B cell (primary cell): ENCODE measurements around the gene DPH3. TPM values are rescaled to one million over a fixed set of nuclear protein-coding genes. Genes with fewer than 3 reads are reported as not detected.

ENCODE experiments used
- ATAC-seq: fragments of 200-7000 bp; cut with Tn5 transposase; one replicate; pipeline ENCODE4 v1.10.0; 2021; ENCODE audit warnings: low read depth, mild to moderate bottlenecking, moderate number of reproducible peaks, moderate library complexity
- CTCF ChIA-PET: fragments of 350-600 bp; sonication (Branson Sonifier 250); formaldehyde crosslinking; loops from one replicate; lab custom pipeline; 2021; ENCODE audit warnings: antibody characterized with exemption, inconsistent platforms; lab: Charles Lee
- POLR2A ChIA-PET: fragments of 350-600 bp; sonication (Branson Sonifier 250); formaldehyde crosslinking; loops from one replicate; lab custom pipeline; 2021; ENCODE audit warnings: antibody characterized with exemption; lab: Charles Lee
- DNase-seq: peaks from one replicate; pipeline ENCODE4 v3.0.0; 2013
- H2AFZ ChIP-seq: 2 replicates; pipeline ENCODE4 v1.6.1; 2012; ENCODE audit warnings: mild to moderate bottlenecking, low read depth, low read length; ENCODE audit not compliant: insufficient read depth, poor library complexity, severe bottlenecking
- H3K27ac ChIP-seq, 2 donors: 1 replicate in 1 of 2; 2 replicates in 1 of 2; pipeline ENCODE4 v1.5.1; 2012 to 2013; ENCODE audit warnings: low read length in 2 of 2, mild to moderate bottlenecking in 2 of 2, moderate library complexity in 1 of 2
- H3K27me3 ChIP-seq, 4 experiments: fragments of 200-600 bp in 1 of 4; sonication (generic) in 1 of 4; replicated peaks in 1 of 4; 1 replicate in 2 of 4; 2 replicates in 2 of 4; pipeline versions ENCODE4 v1.6.1 to v1.7.0; 2013 to 2016; ENCODE audit warnings: low read length in 3 of 4, mild to moderate bottlenecking in 2 of 4, mixed read lengths in 1 of 4, moderate library complexity in 1 of 4; ENCODE audit not compliant: insufficient read depth in 4 of 4, control insufficient read depth in 3 of 4; ENCODE audit errors: control extremely low read depth in 1 of 4
- H3K36me3 ChIP-seq, 2 experiments: replicated peaks in 1 of 2; 1 replicate in 1 of 2; 2 replicates in 1 of 2; pipeline versions ENCODE4 v1.6.1 to v1.7.1; 2013; ENCODE audit warnings: low read length in 1 of 2; ENCODE audit not compliant: insufficient read depth in 2 of 2, control insufficient read depth in 1 of 2; ENCODE audit errors: control extremely low read depth in 1 of 2, extremely low read depth in 1 of 2
- H3K4me1 ChIP-seq, 2 donors: fragments of 200-600 bp in 1 of 2; sonication (generic) in 1 of 2; 1 replicate in 1 of 2; 2 replicates in 1 of 2; pipeline versions ENCODE4 v1.5.1 to v1.6.1; 2013 to 2017; ENCODE audit warnings: low read length in 2 of 2; ENCODE audit not compliant: control insufficient read depth in 2 of 2, insufficient read depth in 2 of 2
- H3K4me2 ChIP-seq: replicated peaks from 2 replicates; pipeline ENCODE3; 2012; ENCODE audit warnings: mild to moderate bottlenecking, low read depth, low read length; ENCODE audit not compliant: poor library complexity, severe bottlenecking
- H3K4me3 ChIP-seq, 5 experiments: fragments of 200-600 bp in 1 of 5; sonication (generic) in 1 of 5; 1 replicate in 3 of 5; 2 replicates in 2 of 5; pipeline versions ENCODE4 v1.5.1 to v1.7.0; 2011 to 2016; ENCODE audit warnings: low read length in 4 of 5, mild to moderate bottlenecking in 4 of 5, low read depth in 2 of 5, control low read depth in 1 of 5, moderate library complexity in 1 of 5; ENCODE audit not compliant: insufficient read depth in 1 of 5; ENCODE audit errors: control extremely low read depth in 1 of 5, extremely low read depth in 1 of 5
- H3K79me2 ChIP-seq: fragments of 200-600 bp; sonication (generic); one replicate; pipeline ENCODE4 v1.6.0; 2016; ENCODE audit warnings: low read length; ENCODE audit not compliant: control insufficient read depth, insufficient read depth
- H3K9ac ChIP-seq: fragments of 200-600 bp; sonication (generic); 2 replicates; pipeline ENCODE4 v1.6.1; 2017; ENCODE audit warnings: mild to moderate bottlenecking, low read length, moderate library complexity
- H3K9me3 ChIP-seq, 3 donors: one replicate each; pipeline versions ENCODE4 v1.6.1 to v1.7.1; 2013; ENCODE audit warnings: low read length in 2 of 3; ENCODE audit not compliant: control insufficient read depth in 2 of 3, insufficient read depth in 1 of 3; ENCODE audit errors: control extremely low read depth in 1 of 3
- H4K20me1 ChIP-seq: 2 replicates; pipeline ENCODE4 v1.6.0; 2012; ENCODE audit warnings: mild to moderate bottlenecking, low read length; ENCODE audit not compliant: insufficient read depth, control insufficient read depth, poor library complexity, severe bottlenecking
- H3K27ac Mint-ChIP-seq: one replicate; pipeline ENCODE4 v1.8.0; 2021; ENCODE audit warnings: mixed read lengths
- H3K27me3 Mint-ChIP-seq: one replicate; pipeline ENCODE4 v1.8.0; 2021; ENCODE audit warnings: mixed read lengths
- H3K4me1 Mint-ChIP-seq: one replicate; pipeline ENCODE4 v1.8.0; 2021; ENCODE audit warnings: mixed read lengths
- H3K4me3 Mint-ChIP-seq: one replicate; pipeline ENCODE4 v1.8.0; 2021; ENCODE audit warnings: mixed read lengths
- H3K9me3 Mint-ChIP-seq: one replicate; pipeline ENCODE4 v1.8.0; 2022; ENCODE audit warnings: mixed read lengths; ENCODE audit not compliant: insufficient read depth
- EZH2 ChIP-seq: IDR thresholded peaks from 2 replicates; pipeline ENCODE4 v1.6.1; 2012; ENCODE audit warnings: borderline replicate concordance, low read depth, mild to moderate bottlenecking, moderate library complexity, low read length; ENCODE audit not compliant: insufficient read depth, poor library complexity, severe bottlenecking
- WGBS: methylation state at CpG from one replicate; pipeline ENCODE4 v1.1.5; 2013; ENCODE audit warnings: missing lambda C conversion rate; ENCODE audit not compliant: insufficient coverage; 5-methylcytosine and 5-hydroxymethylcytosine counted together
- intact Hi-C: fragments of 100-400 bp; cut with micrococcal nuclease; formaldehyde crosslinking; loops from one replicate; pipeline ENCODE4 v1.10.0; 2022
- polyA plus RNA-seq: library from polyadenylated mRNA; depleted of rRNA; stranded (reverse); fragments of >200 nt; gene quantifications from 2 replicates; pipeline ENCODE4 v1.2.3, GENCODE V29; 2012
- total RNA-seq, 2 donors: library from RNA; stranded (reverse); fragments of 120-200 nt in 1 of 2; gene quantifications; 1 replicate in 1 of 2; 2 replicates in 1 of 2; pipeline versions ENCODE4 v1.2.3 to v1.2.4, GENCODE V29; 2013 to 2022
- TF ChIP-seq, protein P1 (sequence below): fragments of 200-600 bp; IDR thresholded peaks from one replicate; pipeline ENCODE4 v1.8.0; 2022; ENCODE audit warnings: antibody characterized with exemption, mild to moderate bottlenecking

The DPH3 gene
- total and polyA plus RNA-seq, 2 donors (not counting 1 experiment from before 2014, with no cell fraction given): 7.4 to 12.9 TPM

DNA sequence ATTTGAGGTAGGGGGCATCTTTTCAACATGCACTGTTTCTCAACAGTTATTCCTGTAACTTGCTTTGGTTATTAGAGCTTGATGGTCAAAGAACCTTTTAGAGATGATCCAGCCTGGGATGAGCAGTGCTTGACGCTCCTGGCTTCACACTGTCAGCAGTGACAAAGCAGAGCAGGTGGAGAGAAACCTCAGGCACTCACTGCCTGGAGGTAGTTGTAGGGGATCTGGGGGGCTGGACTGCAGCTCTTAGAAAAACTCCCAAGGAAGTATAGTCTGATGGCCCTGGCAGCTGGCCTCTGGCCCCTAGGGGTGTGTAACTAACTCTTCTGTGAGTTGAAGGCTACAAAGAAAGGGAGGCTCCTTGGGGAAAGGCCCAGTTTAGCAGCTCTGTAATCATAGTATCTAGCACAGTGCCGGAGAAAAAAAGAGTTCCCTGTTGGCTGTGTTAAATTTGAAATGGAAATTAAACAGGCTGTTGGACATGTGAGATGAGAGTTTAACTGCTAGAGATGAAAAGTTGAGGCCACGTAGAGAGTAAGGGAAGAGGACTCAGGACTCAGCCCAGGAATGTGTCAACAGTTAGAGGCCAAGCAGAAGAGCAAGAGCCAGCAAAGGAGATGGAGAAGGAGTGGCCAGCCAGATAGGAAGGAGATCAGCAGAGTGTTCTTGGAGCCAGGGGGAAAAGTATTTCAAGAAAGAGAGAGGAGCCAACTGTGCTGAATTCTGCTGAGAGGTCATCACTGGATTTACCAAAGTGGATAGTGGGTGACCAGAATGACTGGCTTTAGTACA lies 14.5 kb upstream of the DPH3 start:
- Mint-ChIP-seq H3K9me3 (no peaks in the 10 kb centered on the region), H3K27ac (no peak overlapping the region), H3K4me1 (no peaks in the 10 kb centered on the region), H3K4me3 (no peak overlapping the region), H3K27me3 (no peaks in the 10 kb centered on the region)
- DNase-seq (no peak), ATAC-seq (no peak)
- Histone ChIP-seq H3K9ac (no peak overlapping the region), H4K20me1 (no peaks in the 10 kb centered on the region), H3K4me1 (no peaks in the 10 kb centered on the region), H3K27me3 (no peaks in the 10 kb centered on the region), H3K79me2 (no peaks in the 10 kb centered on the region), H3K27ac (no peak overlapping the region), H3K4me3 (no peak overlapping the region), H3K9me3 (no peaks in the 10 kb centered on the region), H3K4me2 (no peak overlapping the region), H3K36me3 (peaks cover 0 to 16% of the 10 kb centered on the region in 2 experiments), H2AFZ (no peak overlapping the region)
- TF ChIP-seq, protein P1, sequence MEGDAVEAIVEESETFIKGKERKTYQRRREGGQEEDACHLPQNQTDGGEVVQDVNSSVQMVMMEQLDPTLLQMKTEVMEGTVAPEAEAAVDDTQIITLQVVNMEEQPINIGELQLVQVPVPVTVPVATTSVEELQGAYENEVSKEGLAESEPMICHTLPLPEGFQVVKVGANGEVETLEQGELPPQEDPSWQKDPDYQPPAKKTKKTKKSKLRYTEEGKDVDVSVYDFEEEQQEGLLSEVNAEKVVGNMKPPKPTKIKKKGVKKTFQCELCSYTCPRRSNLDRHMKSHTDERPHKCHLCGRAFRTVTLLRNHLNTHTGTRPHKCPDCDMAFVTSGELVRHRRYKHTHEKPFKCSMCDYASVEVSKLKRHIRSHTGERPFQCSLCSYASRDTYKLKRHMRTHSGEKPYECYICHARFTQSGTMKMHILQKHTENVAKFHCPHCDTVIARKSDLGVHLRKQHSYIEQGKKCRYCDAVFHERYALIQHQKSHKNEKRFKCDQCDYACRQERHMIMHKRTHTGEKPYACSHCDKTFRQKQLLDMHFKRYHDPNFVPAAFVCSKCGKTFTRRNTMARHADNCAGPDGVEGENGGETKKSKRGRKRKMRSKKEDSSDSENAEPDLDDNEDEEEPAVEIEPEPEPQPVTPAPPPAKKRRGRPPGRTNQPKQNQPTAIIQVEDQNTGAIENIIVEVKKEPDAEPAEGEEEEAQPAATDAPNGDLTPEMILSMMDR: no peak
- TF ChIP-seq EZH2: no peak
- WGBS: 94% methylated on average over 3 of the region's 3 CpGs
- intact Hi-C loops: no loop called here
- ChIA-PET CTCF (interaction anchor here (1.2 to 1.9 kb wide), 3 partner anchors 10 to 12 kb away, joined by 4 to 8 read pairs (median 4); no protein-coding TSS in a partner anchor), POLR2A (no interaction called here)

DNA sequence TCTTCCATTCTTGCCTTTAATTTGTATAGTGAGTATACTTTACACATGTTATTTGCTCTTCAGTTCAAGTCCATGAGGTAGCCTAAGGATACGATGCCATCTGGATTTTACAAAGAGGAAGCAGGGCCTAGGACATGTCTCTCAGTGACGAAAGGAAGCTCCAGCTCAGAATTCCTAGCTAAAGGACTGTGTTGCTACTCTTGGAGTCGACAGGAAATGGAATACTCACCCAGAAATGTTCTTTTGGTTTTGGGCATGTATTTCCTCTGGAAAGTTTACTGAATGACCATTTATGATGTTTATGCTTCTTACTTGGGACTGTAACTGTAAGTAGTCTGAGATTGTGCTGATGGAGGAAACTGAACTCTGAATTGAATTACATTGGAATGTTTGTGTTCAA lies 12.7 kb upstream of the DPH3 start:
- H4K20me1 ChIP-seq: no peaks in the 10 kb centered on the region
- Mint-ChIP-seq H3K4me3 (no peak overlapping the region), H3K27ac (no peak overlapping the region), H3K9me3 (no peaks in the 10 kb centered on the region), H3K27me3 (no peaks in the 10 kb centered on the region), H3K4me1 (no peaks in the 10 kb centered on the region)
- H2AFZ ChIP-seq: no peak overlapping the region
- intact Hi-C loops: no loop called here
- H3K4me2 ChIP-seq: no peak overlapping the region
- no peak overlapping the region for H3K27ac ChIP-seq
- ATAC-seq (no peak), DNase-seq (no peak)
- no peak for TF ChIP-seq EZH2
- TF ChIP-seq, protein P1: no peak
- ChIA-PET CTCF (interaction anchor here (0.6 to 1.5 kb wide), 2 partner anchors 9 to 13 kb away, joined by 3 to 7 read pairs; no protein-coding TSS in a partner anchor), POLR2A (no interaction called here)
- H3K79me2 ChIP-seq: no peaks in the 10 kb centered on the region
- peaks cover 1 to 16% of the 10 kb centered on the region in 2 experiments for H3K36me3 ChIP-seq
- 100% methylated on average over 3 of the region's 3 CpGs for WGBS
- no peaks in the 10 kb centered on the region for H3K9me3 ChIP-seq
- no peaks in the 10 kb centered on the region for H3K27me3 ChIP-seq
- no peak overlapping the region for H3K4me3 ChIP-seq
- H3K4me1 ChIP-seq: no peaks in the 10 kb centered on the region
- no peak overlapping the region for H3K9ac ChIP-seq
